ENCODE data around the gene FBXO39. TPM values are rescaled to one million over a fixed set of nuclear protein-coding genes. Genes with fewer than 3 reads are reported as not detected.

The FBXO39 gene
- total and polyA plus RNA-seq, 2 donors (not counting 3 experiments of a cell fraction or from before 2014, with no cell fraction given) = 0.20 to 3.1 TPM

- BruUV-seq (replicated peaks) = no TSS peak
- H2AFZ ChIP-seq (ENCODE audit: low read depth, low read length) = no peak overlapping the region
Measured at GRCh38 chr17:6818938-6819337, 42.9 kb downstream of the FBXO39 start.

More at GRCh38 chr17:6818938-6819337, 42.9 kb downstream of the FBXO39 start:
- no peak overlapping the region for H3K4me3 ChIP-seq (replicated peaks in 1 of 3; ENCODE audit: insufficient read depth in 1 of 3, low read depth in 1 of 3, low read length in 3 of 3)
- no peaks in the 10 kb centered on the region for H3K4me1 ChIP-seq (ENCODE audit: control insufficient read depth, extremely low read depth, insufficient read depth, low read length)
- H3K27ac ChIP-seq (ENCODE audit: insufficient read depth, low read depth, low read length) = no peak overlapping the region
- intact Hi-C loops (cut with micrococcal nuclease) (no loop called here), dilution Hi-C loops (cut with MboI; ENCODE audit: extremely low pct_ligation_motif_present, low sequenced_read_pairs) (no loop called here)
- H3K36me3 ChIP-seq (ENCODE audit: control insufficient read depth in 2 of 2, extremely low read depth in 1 of 2, insufficient read depth in 2 of 2, low read length in 2 of 2) = no peaks in the 10 kb centered on the region
- H3K79me2 ChIP-seq (ENCODE audit: control insufficient read depth, insufficient read depth, low read length) = no peaks in the 10 kb centered on the region
- no peak for FAIRE-seq
- H3K27me3 ChIP-seq (ENCODE audit: control insufficient read depth in 2 of 2, insufficient read depth in 2 of 2, low read length in 2 of 2) = peaks cover 10 to 14% of the 10 kb centered on the region in 2 experiments
- no peaks in the 10 kb centered on the region for H3K9me1 ChIP-seq (replicated peaks; ENCODE audit: control insufficient read depth, extremely low read depth, insufficient read depth, low read length)
- no peaks in the 10 kb centered on the region for H4K20me1 ChIP-seq (replicated peaks; ENCODE audit: control insufficient read depth, extremely low read depth, insufficient read depth, low read length)
- H3K4me2 ChIP-seq (ENCODE audit: insufficient read depth, low read length) = no peak overlapping the region
- no peak for TF ChIP-seq JUN (IDR thresholded peaks at IDR 0.05; ENCODE audit: borderline replicate concordance, insufficient read depth, insufficient read length, low read depth)
- no peak for TF ChIP-seq EZH2 (IDR thresholded peaks at IDR 0.05; ENCODE audit: borderline replicate concordance, low read depth, low read length, severe bottlenecking)
- no peak for TF ChIP-seq POLR2AphosphoS5 (IDR thresholded peaks at IDR 0.05; ENCODE audit: insufficient read depth, low read depth, low read length)
- no peak for TF ChIP-seq GATA2 (IDR thresholded peaks at IDR 0.05; ENCODE audit: insufficient read depth, insufficient read length, low read depth, low read length)
- TF ChIP-seq, protein P1, sequence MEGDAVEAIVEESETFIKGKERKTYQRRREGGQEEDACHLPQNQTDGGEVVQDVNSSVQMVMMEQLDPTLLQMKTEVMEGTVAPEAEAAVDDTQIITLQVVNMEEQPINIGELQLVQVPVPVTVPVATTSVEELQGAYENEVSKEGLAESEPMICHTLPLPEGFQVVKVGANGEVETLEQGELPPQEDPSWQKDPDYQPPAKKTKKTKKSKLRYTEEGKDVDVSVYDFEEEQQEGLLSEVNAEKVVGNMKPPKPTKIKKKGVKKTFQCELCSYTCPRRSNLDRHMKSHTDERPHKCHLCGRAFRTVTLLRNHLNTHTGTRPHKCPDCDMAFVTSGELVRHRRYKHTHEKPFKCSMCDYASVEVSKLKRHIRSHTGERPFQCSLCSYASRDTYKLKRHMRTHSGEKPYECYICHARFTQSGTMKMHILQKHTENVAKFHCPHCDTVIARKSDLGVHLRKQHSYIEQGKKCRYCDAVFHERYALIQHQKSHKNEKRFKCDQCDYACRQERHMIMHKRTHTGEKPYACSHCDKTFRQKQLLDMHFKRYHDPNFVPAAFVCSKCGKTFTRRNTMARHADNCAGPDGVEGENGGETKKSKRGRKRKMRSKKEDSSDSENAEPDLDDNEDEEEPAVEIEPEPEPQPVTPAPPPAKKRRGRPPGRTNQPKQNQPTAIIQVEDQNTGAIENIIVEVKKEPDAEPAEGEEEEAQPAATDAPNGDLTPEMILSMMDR (IDR thresholded peaks at IDR 0.05; ENCODE audit: extremely low read depth in 1 of 2, insufficient read depth in 1 of 2, low read depth in 1 of 2, low read length in 2 of 2) = no peak
- TF ChIP-seq POLR2A (IDR thresholded peaks at IDR 0.05; ENCODE audit: low read depth, low read length) = no peak
- TF ChIP-seq, protein P2, sequence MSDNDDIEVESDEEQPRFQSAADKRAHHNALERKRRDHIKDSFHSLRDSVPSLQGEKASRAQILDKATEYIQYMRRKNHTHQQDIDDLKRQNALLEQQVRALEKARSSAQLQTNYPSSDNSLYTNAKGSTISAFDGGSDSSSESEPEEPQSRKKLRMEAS (IDR thresholded peaks at IDR 0.05; ENCODE audit: insufficient read depth, insufficient read length) = no peak
- TF ChIP-seq FOS (IDR thresholded peaks at IDR 0.05; ENCODE audit: borderline replicate concordance, insufficient read depth, low read length) = no peak
- no peak for TF ChIP-seq MYC (IDR thresholded peaks at IDR 0.05; ENCODE audit: low read depth, low read length)
- no peak overlapping the region for H3K9ac ChIP-seq (replicated peaks; ENCODE audit: extremely low read depth, insufficient read depth, low read length)
- POLR2A ChIA-PET = no interaction called here
- CTCF ChIA-PET = interaction anchor here (2.3 kb wide), 1 partner anchor 24 kb away, joined by 6 read pairs; no protein-coding TSS in a partner anchor
- H3K9me3 ChIP-seq (replicated peaks; ENCODE audit: control insufficient read depth, insufficient read depth, low read length) = no peaks in the 10 kb centered on the region
- DNase-seq (ENCODE audit: low read depth, low spot score) = no peak

Measured in endothelial cell of umbilical vein (primary cell).